Mammary epithelial cell (primary cell): Measurements from ENCODE around the gene MAP3K2.

Experiments used
- CTCF ChIP-seq, 2 donors: IDR thresholded peaks in 1 of 2; conservative IDR thresholded peaks in 1 of 2; 2 replicates each; pipeline ENCODE4 v1.5.1; 2011 to 2012; ENCODE audit warnings: inconsistent platforms in 2 of 2, low read length in 2 of 2, mild to moderate bottlenecking in 2 of 2, control low read depth in 1 of 2, low read depth in 1 of 2; ENCODE audit not compliant: insufficient read depth in 1 of 2; ENCODE audit errors: extremely low read depth in 1 of 2
- EZH2 ChIP-seq: IDR thresholded peaks from 2 replicates; pipeline ENCODE4 v1.6.1; 2012; ENCODE audit warnings: low read length, inconsistent platforms, borderline replicate concordance

GRCh38 chr2:127302168-127302567 lies 85.6 kb downstream of the MAP3K2 start:
- no peak for TF ChIP-seq CTCF (conservative IDR thresholded peaks at IDR 0.05 in 1 of 2, IDR thresholded peaks at IDR 0.05 in 1 of 2; ENCODE audit: extremely low read depth in 1 of 2, insufficient read depth in 1 of 2, low read depth in 1 of 2, low read length in 2 of 2)
- TF ChIP-seq EZH2 = no peak
